Measurements from ENCODE around the gene PRSS56. TPM values are rescaled to one million over a fixed set of nuclear protein-coding genes. Genes with fewer than 3 reads are reported as not detected.

Gene PRSS56
- total RNA-seq, 1 donor from 2014 or later: not detected

DNA sequence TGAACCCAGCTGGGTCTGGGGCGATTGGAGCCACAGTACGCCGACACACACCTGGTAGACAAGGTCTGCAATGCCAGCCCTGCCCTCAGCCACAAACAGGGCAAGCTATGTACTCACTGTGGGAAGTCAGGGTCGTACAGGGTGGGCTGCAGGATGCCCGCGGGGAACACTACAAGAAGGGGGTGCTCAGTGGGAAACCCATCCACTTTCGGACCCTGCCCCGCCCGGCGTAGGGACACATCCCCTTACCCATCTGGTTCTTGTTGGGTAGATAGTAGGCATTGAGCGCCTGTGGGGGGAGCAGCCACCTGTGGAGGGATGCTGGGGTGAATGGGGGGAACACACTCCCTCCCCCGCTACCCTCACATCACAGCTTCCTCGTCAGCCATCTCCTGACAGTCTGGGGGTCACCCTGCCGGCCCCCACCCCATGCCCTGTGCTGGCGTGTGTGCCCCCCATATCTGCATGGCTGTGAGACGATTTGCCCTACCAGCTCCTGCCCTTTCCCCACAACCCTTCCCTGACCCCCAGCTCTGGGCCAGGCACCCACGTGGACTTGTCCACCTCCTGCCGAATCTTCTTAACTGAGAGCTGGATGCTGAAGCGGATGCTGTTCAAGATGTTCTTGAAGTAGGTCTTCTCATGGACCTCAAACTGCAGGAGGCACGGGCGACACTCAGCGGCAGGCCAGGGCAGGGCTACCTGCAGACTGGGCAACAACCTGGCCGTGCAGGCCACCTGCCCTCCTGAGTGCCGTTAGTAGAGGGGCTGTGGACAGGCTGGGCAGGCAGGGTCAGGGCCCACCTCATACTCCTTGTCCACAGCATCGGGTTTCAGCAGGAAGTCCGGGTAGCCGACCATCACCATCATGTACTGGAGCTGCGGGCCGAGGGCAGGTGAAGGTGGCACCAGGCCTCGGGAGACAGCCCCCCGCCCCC, 37.6 kb upstream of the PRSS56 start:
- Histone ChIP-seq H3K36me3 (no peaks in the 10 kb centered on the region), H3K4me1 (peaks cover 8% of the 10 kb centered on the region), H3K4me3 (no peak overlapping the region), H3K27me3 (ENCODE audit: low read depth) (peaks cover 56% of the 10 kb centered on the region), H3K27ac (no peak overlapping the region), H3K9me3 (no peaks in the 10 kb centered on the region)
- DNase-seq: peak; percentile 41
- intact Hi-C loops (cut with DNase I): no loop called here
- no peak for TF ChIP-seq CTCF (IDR thresholded peaks at IDR 0.05)
- no peak for ATAC-seq

DNA sequence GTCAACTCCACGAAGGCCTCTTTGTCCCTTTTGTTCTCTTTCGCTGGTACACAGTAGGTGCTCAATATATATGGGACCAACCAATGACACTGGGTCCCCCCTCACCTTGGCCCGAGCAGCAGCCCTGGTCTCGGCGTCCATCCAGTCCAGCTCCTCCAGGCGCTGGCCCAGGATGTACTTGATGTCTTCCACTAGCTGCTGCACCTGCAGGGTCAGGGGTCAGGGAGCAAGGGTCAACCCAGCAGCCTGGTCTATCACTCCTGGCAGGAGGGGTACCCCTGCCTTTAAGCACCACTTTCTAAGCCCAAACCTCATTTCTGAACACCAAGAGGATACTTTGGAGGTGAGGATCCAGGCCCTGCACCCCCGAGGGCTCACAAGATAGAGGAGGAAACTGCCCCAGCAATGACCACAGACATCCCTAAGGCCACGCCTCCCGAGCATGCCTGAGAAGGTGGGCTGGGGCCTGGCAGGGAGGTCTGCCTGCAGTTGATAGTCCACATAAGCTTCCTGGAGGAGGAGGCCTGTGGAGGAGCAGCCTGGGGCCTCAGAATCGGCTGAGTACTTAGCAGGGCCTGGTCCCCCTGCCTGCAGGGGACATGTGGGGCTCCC, 36.8 kb upstream of the PRSS56 start:
- Histone ChIP-seq H3K36me3 (no peaks in the 10 kb centered on the region), H3K4me1 (peaks cover 8% of the 10 kb centered on the region), H3K4me3 (no peak overlapping the region), H3K9me3 (no peaks in the 10 kb centered on the region), H3K27me3 (ENCODE audit: low read depth) (peaks cover 62% of the 10 kb centered on the region), H3K27ac (no peak overlapping the region)
- DNase-seq: peak; percentile 39
- intact Hi-C loops (cut with DNase I): no loop called here
- no peak for ATAC-seq
- no peak for TF ChIP-seq CTCF (IDR thresholded peaks at IDR 0.05)

GRCh38 chr2:232483923-232484627, 36.1 kb upstream of the PRSS56 start:
- no peak for ATAC-seq
- no peaks in the 10 kb centered on the region for H3K9me3 ChIP-seq
- DNase-seq: peak; percentile 36
- H3K36me3 ChIP-seq: no peaks in the 10 kb centered on the region
- TF ChIP-seq CTCF (IDR thresholded peaks at IDR 0.05): no peak
- H3K27me3 ChIP-seq (ENCODE audit: low read depth): peaks cover 69% of the 10 kb centered on the region
- intact Hi-C loops (cut with DNase I): no loop called here
- no peak overlapping the region for H3K4me3 ChIP-seq
- peaks cover 8% of the 10 kb centered on the region for H3K4me1 ChIP-seq
- no peak overlapping the region for H3K27ac ChIP-seq

- intact Hi-C loops (cut with DNase I): no loop called here
- H3K9me3 ChIP-seq: no peaks in the 10 kb centered on the region
- ATAC-seq (no peak), DNase-seq (peak; percentile 20)
- peaks cover 74% of the 10 kb centered on the region for H3K27me3 ChIP-seq (ENCODE audit: low read depth)
- no peak overlapping the region for H3K27ac ChIP-seq
- no peaks in the 10 kb centered on the region for H3K36me3 ChIP-seq
- no peak overlapping the region for H3K4me3 ChIP-seq
- no peak for TF ChIP-seq CTCF (IDR thresholded peaks at IDR 0.05)
- H3K4me1 ChIP-seq: peaks cover 8% of the 10 kb centered on the region
These were observed 35.4 kb upstream of the PRSS56 start for GRCh38 chr2:232484628-232485347.

DNA sequence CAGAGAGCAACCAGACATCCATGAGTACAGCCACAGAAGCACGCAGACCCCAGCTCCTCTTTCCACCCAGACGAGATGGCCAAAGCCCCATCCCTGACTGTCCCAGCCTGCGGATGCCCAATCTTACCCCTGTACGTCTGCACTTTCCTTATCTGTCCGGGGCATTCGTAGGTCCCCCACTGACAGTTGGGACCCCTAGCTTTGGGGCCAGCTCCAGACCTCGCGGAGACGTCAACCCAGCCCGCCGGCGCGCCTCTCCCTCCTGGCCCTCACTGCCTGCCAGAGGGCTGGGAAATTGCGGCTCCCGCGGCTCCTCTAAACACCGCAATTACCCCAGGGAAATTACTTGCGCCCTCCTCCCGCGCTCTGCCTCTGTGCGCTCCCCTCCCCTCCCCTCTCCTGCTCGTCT, 34.8 kb upstream of the PRSS56 start:
- Histone ChIP-seq H3K4me1 (peaks cover 8% of the 10 kb centered on the region), H3K36me3 (no peaks in the 10 kb centered on the region), H3K27me3 (ENCODE audit: low read depth) (peaks cover 77% of the 10 kb centered on the region), H3K4me3 (no peak overlapping the region), H3K27ac (no peak overlapping the region), H3K9me3 (no peaks in the 10 kb centered on the region)
- ATAC-seq (no peak), DNase-seq (peak; percentile 23)
- TF ChIP-seq CTCF (IDR thresholded peaks at IDR 0.05): no peak
- intact Hi-C loops (cut with DNase I): no loop called here
